ENCODE measurements around the gene CAMK4.

GRCh38 chr5:111309384-111309783 is 85.2 kb downstream of the CAMK4 start:
- TF ChIP-seq POLR2A (IDR thresholded peaks at IDR 0.05): no peak
- no peak for TF ChIP-seq CTCF (IDR thresholded peaks at IDR 0.05 in 8 of 11, conservative IDR thresholded peaks at IDR 0.05 in 3 of 11)
- TF ChIP-seq POLR2AphosphoS5 (IDR thresholded peaks at IDR 0.05): no peak
